HG02571 (cell line): Measurements from ENCODE around the gene DISC1.

ENCODE experiments used
- ATAC-seq: cut with Tn5 transposase; IDR thresholded peaks from one replicate; pipeline ENCODE4 v1.9.1; 2021; ENCODE audit warnings: mild to moderate bottlenecking, moderate library complexity; ENCODE audit not compliant: unreplicated experiment

Gene DISC1

DNA sequence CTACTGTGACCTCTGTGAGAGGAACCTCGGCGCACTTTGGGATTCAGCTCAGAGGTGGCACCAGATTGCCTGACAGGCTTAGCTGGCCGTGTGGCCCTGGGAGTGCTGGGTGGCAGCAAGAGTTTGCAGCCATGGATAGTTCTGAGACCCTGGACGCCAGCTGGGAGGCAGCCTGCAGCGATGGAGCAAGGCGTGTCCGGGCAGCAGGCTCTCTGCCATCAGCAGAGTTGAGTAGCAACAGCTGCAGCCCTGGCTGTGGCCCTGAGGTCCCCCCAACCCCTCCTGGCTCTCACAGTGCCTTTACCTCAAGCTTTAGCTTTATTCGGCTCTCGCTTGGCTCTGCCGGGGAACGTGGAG lies 67.5 kb downstream of the DISC1 start:
- no peak for ATAC-seq

DNA sequence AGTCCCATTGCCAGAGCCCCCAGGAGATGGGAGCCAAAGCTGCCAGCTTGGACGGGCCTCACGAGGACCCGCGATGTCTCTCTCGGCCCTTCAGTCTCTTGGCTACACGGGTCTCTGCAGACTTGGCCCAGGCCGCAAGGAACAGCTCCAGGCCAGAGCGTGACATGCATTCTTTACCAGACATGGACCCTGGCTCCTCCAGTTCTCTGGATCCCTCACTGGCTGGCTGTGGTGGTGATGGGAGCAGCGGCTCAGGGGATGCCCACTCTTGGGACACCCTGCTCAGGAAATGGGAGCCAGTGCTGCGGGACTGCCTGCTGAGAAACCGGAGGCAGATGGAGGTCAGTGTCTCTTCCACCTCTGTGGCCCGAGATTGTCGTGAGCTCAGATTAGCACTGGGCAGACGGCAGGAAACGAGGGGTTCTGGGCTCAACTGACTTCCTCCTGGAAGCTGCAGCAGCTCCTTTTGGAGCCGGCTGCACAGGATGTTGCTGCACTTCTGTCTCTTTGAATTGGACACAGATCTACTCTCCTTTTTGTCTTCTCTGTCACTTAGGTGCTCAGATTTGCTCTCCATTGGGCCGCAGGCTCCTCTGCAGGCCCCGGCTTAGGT lies 68.0 kb downstream of the DISC1 start:
- no peak for ATAC-seq

DNA sequence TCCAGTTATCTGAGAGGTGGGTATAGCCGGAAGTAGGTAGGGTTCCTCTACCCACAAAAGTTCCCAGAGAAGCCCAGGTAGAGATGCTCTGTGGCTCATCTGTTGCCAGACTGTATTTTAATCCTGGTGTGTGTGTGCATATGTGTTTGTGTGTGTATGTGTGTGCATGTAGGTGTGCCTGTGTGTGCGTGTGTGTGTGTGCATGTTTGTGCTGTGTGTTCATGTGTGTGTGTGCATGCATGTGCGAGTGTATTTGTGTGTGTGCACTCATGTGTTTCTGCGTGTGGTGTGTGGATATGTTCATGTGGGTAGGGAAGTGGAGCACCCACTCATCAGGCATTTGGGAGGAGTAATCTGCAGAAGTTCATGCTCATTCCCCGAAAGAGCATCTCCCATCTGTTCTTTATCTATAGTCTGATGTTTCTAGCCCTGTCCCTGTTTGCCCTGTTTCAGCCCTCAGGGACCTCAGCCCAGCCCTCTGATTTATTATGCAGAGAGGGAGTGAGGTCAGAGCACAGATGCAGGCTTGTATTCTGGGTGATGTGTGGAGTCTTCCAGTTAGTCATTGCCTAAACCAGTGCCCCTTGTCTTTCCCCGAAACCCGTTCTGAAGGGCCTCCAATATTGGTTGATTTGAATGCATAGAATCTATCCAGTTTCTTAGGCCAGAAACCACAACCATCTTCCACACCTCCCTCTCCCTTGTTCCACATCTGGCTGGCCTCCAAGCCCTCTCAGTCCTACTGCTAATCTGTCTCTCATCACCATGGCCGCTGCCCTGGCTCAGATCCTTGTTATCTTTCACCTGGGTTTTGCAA lies 69.1 kb downstream of the DISC1 start:
- ATAC-seq, result no peak

DNA sequence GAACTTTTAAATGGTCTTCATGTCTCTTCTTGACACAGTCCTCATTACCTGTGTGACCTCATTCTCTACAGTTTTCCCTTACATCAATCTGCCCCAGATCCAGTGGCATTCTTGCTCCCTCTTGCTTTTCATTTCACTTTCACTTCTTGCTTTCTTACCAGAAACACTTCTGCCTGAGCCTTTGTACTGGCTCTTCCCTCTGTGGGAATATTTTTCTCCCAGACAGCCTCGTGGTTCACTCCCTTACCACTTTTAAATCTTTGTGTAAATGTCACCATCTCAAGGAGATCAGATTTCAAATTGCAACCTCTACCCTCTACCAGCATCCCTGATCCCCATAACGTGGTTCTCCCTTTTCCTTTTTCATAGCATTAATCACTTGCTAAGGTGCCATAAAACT lies 73.2 kb downstream of the DISC1 start:
- ATAC-seq, result no peak

DNA sequence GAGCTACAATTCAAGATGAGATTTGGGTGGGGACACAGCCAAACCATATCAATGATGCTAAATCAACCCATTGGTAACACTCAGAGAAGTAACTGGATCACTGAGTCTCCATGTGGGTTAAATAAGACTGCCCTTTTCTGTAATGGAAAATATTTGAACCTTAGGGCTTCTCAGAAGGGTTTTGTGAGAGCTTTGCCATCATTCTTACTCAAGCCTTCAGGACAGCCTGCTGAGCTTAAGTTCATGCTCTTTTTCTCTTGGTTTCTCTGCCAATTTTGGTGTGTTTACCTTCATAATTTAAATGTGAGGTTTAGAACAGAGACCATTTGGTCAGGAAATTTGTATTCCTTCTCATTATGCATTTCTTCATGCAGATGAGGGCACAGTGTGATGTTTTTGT lies 74.7 kb downstream of the DISC1 start:
- ATAC-seq, result no peak

DNA sequence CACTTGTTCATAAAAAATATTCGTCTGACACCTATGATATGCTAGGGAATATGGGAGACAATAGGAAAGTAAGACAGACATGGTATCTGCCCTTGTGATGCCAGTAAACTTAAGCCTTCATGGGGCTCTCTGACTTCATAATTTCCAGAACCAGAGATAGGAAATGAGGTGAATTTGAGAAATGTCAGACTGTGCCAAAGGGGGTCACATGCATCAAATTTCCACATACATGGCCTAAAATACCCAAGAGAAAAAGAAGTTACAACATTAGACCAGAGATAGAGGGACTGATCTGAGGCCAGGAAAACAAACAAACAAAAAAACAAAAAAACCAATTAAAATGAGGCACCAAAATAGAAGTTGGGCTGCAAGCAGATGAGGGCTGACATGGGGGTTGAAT lies 75.7 kb downstream of the DISC1 start:
- ATAC-seq, result no peak

DNA sequence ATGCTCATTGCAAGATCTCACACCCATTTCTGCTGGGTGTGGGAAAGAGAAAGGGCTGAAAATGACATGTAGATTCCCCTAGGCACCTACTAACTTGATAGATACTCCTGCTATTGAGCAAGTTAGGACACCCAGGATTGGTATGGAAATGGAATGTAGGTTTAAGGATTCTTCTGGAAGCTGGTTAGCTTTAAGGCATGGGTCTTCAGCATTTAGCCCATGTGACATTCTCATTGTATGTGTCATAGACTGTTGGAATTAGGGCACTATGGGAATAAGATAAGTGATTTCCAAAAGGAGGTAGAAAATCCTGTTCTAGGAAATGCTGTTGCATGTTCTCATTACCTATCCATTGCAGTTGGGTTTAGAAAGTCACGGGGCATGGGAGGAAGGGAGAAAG lies 76.2 kb downstream of the DISC1 start:
- ATAC-seq, result no peak

DNA sequence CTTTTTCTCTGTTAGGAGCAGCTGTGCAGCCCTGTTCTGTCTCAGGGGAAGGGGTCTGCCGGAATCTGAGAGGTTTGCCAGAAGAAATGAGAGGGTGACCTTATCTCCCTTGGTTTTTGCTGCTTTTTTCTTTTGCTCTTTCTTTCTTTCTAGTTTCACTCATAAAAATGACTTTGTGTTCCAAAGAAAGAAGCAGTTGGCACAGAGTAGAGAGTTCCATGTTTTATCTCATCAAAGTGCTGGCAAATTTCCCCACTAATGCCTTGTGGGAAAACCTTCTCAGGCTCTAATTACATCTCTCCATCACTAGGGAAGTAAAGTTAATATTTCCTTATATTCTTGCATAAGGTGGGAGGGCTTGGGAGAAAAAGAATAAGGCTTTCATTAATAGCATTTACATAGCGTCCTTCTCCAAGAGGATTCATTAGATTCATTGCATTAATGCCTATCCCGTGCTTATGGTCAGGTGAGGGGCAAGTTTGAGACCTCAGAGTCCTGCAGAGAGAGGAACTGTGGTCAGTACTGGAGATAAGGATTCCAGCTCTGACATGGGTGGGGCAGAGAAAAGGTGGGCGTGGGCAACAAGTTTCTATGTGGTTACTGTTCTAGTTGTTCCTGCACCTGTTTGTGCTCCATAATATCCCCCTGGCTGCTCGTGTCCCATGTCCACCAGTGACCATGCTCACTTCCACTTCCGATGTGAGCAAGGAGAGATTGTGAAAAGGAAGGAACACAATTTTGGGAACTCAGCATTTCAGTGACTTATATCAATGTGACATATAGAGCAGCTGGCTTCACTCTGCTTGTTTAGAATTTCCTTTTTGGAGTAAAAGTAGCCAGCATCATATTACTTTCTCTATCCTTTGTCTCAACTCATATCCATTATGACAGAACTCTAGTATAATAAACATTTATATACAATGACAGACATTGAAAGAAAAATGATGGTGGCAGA lies 79.5 kb downstream of the DISC1 start:
- ATAC-seq, result no peak

DNA sequence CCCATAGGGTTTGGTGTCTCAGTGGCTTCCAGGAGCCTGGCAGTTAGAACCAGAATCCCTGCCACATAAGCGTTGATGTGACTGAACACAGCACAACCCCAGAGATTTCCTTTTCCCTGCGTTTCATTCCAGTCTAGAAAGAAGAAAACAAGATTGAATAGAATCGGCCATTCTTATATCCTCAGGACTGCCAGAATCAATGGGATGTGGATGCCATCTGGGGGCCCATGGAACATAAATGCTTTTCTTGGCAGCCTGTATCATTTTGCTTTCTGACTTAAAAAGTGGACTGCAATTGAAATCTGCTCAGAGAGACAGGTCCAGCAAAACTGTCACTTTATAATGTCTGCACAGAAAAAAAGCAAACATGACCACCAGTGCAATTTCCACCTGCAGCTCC lies 80.3 kb downstream of the DISC1 start:
- ATAC-seq, result no peak

DNA sequence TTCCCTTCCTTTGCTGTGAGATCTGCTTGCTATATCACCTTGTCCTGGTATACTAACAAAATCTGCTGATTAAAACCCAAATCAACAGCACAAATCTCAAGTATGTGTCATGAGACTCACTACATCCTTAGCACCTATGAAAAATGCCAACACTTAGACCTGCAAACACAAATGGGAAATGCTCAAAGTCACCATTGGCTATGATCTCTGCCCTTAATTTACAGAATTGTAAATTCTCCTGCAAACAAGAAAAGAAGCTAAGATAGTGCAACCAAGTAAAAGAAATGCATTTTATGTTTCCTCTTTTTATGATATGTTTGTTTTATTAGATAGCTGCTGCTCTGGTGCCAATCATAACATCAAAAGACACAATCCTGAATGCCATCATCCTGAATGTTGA lies 80.8 kb downstream of the DISC1 start:
- ATAC-seq, result no peak

DNA sequence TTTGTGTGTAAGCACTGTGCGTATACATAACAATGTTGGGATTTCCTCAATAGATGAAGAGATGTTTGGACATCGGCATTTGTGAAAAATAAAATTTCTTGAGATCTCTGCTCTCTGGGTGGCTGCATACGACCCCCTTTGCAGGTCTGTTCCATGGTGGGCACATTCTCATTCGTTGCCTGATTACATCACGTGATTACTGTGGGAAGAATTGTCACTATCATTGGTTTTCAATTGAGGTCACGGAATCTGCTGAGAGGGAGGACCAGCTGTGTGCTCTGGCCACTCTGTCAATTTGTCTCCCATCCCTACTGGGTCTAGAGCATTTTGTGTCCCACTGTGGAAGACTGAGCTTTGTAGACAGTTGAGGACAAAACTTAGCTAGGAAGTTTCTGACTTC lies 81.8 kb downstream of the DISC1 start:
- no peak for ATAC-seq

DNA sequence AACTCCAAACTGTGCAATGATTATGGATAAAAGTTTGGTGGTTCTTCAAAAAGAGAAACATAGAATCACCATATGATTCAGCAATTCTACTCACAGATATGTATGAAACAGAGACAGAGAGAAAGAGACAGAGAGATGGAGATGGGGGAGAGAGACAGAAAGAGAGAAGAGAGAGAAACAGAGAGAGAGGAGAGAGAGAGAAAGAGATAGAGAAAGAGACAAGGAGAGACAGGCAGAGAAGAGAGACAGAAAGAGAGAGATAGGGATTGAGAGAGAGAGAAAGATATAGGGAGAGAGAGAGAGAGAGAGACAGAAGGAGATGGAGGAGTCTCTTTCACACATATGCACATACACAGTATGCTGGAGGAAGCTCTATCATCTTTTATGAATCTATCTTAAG lies 87.8 kb downstream of the DISC1 start:
- ATAC-seq, result no peak

DNA sequence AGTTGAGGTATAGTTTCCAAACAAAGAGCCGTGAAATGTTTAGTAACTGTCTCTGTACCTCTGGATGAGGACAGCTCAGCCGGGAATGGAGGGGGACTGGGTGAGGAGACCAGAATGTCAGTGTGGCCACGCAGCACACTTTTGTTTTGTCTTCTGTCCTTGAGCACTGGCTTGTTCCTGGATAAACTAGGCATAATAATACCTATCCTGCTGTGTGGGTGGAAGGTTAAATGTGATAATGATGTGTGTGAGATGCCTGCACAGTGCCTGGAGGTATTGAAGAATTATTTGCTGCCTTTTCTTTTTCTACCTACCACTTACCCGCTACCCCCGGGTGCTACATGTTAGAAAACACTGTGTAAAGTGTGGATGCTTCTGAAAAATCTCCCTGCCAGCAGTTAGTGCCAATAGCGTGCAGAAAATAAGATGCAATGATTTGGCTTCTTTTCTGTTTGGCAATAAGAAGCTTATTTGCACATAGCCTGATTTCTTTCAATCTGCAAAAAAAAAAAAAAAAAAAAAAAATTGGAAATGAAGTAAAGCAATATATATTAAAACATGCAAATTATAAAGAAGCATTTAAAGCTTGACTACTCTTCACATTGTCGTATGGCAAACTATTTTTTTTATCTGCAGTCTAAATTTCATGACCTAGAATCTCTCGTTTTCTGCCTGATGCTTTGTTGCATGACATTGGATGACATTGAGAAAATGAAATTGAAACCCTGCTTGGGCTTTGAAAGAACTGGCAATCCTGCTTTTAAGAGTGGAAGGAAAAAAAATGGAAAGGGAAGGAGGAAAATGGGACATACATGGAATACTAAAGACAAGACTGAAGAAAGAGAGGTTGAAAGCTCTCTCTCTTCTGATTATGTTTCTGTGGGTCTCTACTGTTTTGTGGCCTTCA lies 89.5 kb downstream of the DISC1 start:
- ATAC-seq, result no peak

DNA sequence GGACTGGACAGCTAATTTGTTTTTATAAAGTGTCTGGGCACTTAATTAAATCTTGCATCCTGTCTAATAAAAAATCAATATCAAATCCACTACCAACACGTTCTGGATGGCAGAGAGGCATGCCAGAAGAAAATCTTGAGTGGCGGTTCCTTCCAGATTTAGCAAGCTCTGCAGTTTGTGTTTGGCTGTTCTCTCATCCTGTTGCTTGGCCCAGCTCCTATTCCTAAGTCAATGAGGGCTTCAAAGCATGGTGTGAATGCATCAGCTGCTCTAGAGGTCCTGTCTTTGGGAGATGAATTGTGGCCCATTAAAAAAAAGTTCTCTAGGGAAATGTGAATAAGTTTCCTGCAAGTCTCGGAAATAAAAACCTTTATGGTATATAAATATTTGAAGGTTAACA lies 90.3 kb downstream of the DISC1 start:
- no peak for ATAC-seq

DNA sequence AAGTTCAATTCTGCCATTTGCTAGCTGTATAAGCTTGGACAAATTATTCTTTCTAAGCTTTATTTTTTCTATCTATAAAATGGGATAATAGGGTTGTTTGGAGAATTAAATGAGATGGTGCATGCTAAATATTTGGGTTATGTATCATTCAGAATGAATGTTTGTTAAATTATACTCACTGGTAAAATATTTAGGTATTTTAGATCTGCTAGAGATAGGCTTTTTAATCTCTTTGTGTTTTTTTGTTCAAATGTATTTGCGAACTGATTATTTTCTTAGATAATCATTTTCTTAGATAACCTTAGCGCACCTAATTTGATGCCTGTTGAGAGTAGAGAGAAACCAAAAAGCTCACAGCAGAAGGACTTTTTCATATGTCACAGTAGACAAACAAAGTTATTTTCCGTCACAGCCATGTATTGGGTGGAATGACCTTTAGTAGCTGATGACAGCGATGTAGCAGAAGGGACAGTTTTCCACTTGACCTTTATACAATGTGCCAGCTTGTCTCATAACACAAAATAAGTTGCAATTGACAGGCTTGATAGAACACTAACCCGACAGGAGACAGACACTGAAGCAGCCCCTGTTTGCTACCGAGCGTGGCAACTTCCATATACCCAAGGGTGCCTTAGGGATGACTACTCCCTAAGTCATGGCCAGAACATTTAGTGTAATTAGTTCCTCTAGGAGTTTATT lies 93.0 kb downstream of the DISC1 start:
- ATAC-seq, result no peak

DNA sequence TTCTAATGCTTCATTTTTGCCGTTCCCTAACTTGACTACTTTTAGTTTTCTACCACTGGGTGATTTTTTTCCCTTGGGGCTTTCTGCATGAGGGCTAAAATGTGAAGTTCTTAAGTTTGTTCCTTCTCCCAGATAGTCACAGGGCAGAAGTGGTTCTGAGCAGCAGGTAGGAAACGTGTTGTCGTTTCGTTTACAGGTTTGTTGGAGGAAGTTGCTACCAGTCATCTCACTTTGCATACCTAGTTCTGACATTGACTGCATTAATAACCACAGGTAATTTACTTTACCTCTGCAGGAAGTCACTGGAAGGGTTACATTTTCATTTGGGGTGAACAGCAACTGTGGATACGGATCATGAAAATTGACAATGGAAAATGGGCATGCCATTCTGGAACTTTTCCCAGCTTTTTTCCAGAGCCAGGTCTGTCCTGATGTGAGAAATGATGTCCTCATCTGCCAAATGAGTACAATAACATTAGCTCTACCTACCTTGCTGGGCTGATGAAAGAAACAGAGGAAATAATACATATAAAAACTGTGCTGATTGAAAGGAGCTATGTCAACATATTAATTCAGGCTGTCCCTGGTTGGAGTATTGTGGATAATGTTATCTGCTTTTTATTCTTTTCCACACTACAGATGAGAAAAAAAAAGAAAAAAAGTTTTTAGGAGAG lies 94.2 kb downstream of the DISC1 start:
- ATAC-seq, result no peak

DNA sequence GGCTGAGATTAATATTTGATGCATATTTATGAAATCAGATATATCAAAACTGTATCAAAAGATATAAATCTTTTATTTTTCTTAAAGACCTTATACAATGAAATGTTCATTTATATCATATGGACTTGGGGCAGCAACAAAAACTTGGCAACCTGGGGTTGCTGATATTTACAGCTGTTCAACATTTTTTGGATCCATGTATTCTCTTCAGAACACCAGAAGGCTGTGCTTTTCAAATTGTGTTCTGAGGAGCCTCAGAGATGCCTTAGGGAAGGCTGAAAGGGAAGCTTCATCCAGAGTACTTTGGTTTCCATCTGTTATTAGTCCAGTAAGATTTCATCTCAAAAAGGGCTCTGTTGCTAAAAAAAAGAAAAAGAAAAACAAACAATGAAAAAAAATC lies 94.8 kb downstream of the DISC1 start:
- no peak for ATAC-seq

DNA sequence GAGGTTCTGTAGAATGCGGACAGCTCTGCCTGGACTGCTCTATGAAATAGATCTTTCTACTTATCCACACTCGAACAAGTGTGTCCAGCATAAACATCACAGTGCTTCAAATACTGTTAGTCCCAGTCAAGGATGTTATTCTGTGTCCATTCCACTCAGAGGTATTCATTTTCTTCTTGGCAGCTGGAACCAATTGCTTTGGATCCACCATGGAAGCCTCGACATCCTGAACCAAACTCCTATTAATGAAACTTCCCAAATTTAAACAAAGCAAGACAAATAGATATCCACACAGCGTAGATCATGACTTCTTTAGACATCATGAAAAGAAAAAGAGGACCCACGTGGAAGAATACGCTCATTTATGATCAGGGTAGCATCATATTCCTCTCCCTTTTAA lies 95.8 kb downstream of the DISC1 start:
- no peak for ATAC-seq

DNA sequence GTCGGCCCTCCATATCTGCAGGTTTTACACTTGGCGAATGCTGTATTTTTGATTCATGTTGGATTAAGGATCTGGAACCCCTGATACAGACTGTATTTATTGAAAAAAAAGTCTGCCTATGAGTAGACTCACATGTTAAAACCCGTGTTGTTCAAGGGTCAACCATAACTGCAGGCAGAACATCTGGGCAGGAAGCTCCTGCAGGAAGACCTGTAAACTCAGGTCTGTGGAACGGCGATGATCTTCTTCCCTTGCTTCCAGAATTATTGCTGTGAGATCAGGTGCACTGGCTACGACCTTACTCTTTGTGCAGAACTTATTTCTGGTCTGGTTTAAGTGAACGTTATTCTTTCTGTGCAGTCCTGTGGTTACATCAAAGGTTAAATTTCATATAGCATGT lies 96.6 kb downstream of the DISC1 start:
- ATAC-seq, result no peak

DNA sequence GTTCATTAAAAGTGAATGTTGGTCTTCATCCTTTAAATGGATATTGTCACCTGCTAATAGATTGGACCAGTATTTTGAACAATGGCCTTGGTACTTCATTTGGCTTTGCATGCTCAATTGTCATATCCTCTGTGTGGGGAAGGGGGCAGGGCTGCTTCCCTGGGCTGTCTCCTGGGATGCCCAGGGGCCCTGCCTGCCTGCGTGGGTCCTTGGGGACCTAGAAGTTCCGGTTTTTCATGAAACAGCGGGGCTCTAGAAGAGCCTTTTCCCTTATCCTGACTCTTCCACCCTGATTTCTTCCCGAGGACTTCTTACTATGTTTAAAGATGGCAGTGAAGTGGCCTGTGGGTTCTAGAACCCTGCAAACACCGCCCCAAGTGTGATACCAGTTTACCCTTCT lies 97.5 kb downstream of the DISC1 start:
- ATAC-seq, result no peak
